B cell (primary cell): ENCODE measurements around the gene TUBA8. TPM values are rescaled to one million over a fixed set of nuclear protein-coding genes. Genes with fewer than 3 reads are reported as not detected.

ENCODE experiments used
- ATAC-seq: fragments of 200-7000 bp; cut with Tn5 transposase; one replicate; pipeline ENCODE4 v1.10.0; 2021; ENCODE audit warnings: low read depth, mild to moderate bottlenecking, moderate number of reproducible peaks, moderate library complexity
- CTCF ChIA-PET: fragments of 350-600 bp; sonication (Branson Sonifier 250); formaldehyde crosslinking; loops from one replicate; lab custom pipeline; 2021; ENCODE audit warnings: antibody characterized with exemption, inconsistent platforms; lab: Charles Lee
- POLR2A ChIA-PET: fragments of 350-600 bp; sonication (Branson Sonifier 250); formaldehyde crosslinking; loops from one replicate; lab custom pipeline; 2021; ENCODE audit warnings: antibody characterized with exemption; lab: Charles Lee
- DNase-seq: peaks from one replicate; pipeline ENCODE4 v3.0.0; 2013
- H2AFZ ChIP-seq: 2 replicates; pipeline ENCODE4 v1.6.1; 2012; ENCODE audit warnings: mild to moderate bottlenecking, low read depth, low read length; ENCODE audit not compliant: insufficient read depth, poor library complexity, severe bottlenecking
- H3K27ac ChIP-seq, 2 donors: 1 replicate in 1 of 2; 2 replicates in 1 of 2; pipeline ENCODE4 v1.5.1; 2012 to 2013; ENCODE audit warnings: low read length in 2 of 2, mild to moderate bottlenecking in 2 of 2, moderate library complexity in 1 of 2
- H3K27me3 ChIP-seq, 4 experiments: fragments of 200-600 bp in 1 of 4; sonication (generic) in 1 of 4; replicated peaks in 1 of 4; 1 replicate in 2 of 4; 2 replicates in 2 of 4; pipeline versions ENCODE4 v1.6.1 to v1.7.0; 2013 to 2016; ENCODE audit warnings: low read length in 3 of 4, mild to moderate bottlenecking in 2 of 4, mixed read lengths in 1 of 4, moderate library complexity in 1 of 4; ENCODE audit not compliant: insufficient read depth in 4 of 4, control insufficient read depth in 3 of 4; ENCODE audit errors: control extremely low read depth in 1 of 4
- H3K36me3 ChIP-seq, 2 experiments: replicated peaks in 1 of 2; 1 replicate in 1 of 2; 2 replicates in 1 of 2; pipeline versions ENCODE4 v1.6.1 to v1.7.1; 2013; ENCODE audit warnings: low read length in 1 of 2; ENCODE audit not compliant: insufficient read depth in 2 of 2, control insufficient read depth in 1 of 2; ENCODE audit errors: control extremely low read depth in 1 of 2, extremely low read depth in 1 of 2
- H3K4me1 ChIP-seq, 2 donors: fragments of 200-600 bp in 1 of 2; sonication (generic) in 1 of 2; 1 replicate in 1 of 2; 2 replicates in 1 of 2; pipeline versions ENCODE4 v1.5.1 to v1.6.1; 2013 to 2017; ENCODE audit warnings: low read length in 2 of 2; ENCODE audit not compliant: control insufficient read depth in 2 of 2, insufficient read depth in 2 of 2
- H3K4me2 ChIP-seq: replicated peaks from 2 replicates; pipeline ENCODE3; 2012; ENCODE audit warnings: mild to moderate bottlenecking, low read depth, low read length; ENCODE audit not compliant: poor library complexity, severe bottlenecking
- H3K4me3 ChIP-seq, 5 experiments: fragments of 200-600 bp in 1 of 5; sonication (generic) in 1 of 5; 1 replicate in 3 of 5; 2 replicates in 2 of 5; pipeline versions ENCODE4 v1.5.1 to v1.7.0; 2011 to 2016; ENCODE audit warnings: low read length in 4 of 5, mild to moderate bottlenecking in 4 of 5, low read depth in 2 of 5, control low read depth in 1 of 5, moderate library complexity in 1 of 5; ENCODE audit not compliant: insufficient read depth in 1 of 5; ENCODE audit errors: control extremely low read depth in 1 of 5, extremely low read depth in 1 of 5
- H3K79me2 ChIP-seq: fragments of 200-600 bp; sonication (generic); one replicate; pipeline ENCODE4 v1.6.0; 2016; ENCODE audit warnings: low read length; ENCODE audit not compliant: control insufficient read depth, insufficient read depth
- H3K9ac ChIP-seq: fragments of 200-600 bp; sonication (generic); 2 replicates; pipeline ENCODE4 v1.6.1; 2017; ENCODE audit warnings: mild to moderate bottlenecking, low read length, moderate library complexity
- H3K9me3 ChIP-seq, 3 donors: one replicate each; pipeline versions ENCODE4 v1.6.1 to v1.7.1; 2013; ENCODE audit warnings: low read length in 2 of 3; ENCODE audit not compliant: control insufficient read depth in 2 of 3, insufficient read depth in 1 of 3; ENCODE audit errors: control extremely low read depth in 1 of 3
- H4K20me1 ChIP-seq: 2 replicates; pipeline ENCODE4 v1.6.0; 2012; ENCODE audit warnings: mild to moderate bottlenecking, low read length; ENCODE audit not compliant: insufficient read depth, control insufficient read depth, poor library complexity, severe bottlenecking
- H3K27ac Mint-ChIP-seq: one replicate; pipeline ENCODE4 v1.8.0; 2021; ENCODE audit warnings: mixed read lengths
- H3K27me3 Mint-ChIP-seq: one replicate; pipeline ENCODE4 v1.8.0; 2021; ENCODE audit warnings: mixed read lengths
- H3K4me1 Mint-ChIP-seq: one replicate; pipeline ENCODE4 v1.8.0; 2021; ENCODE audit warnings: mixed read lengths
- H3K4me3 Mint-ChIP-seq: one replicate; pipeline ENCODE4 v1.8.0; 2021; ENCODE audit warnings: mixed read lengths
- H3K9me3 Mint-ChIP-seq: one replicate; pipeline ENCODE4 v1.8.0; 2022; ENCODE audit warnings: mixed read lengths; ENCODE audit not compliant: insufficient read depth
- CTCF ChIP-seq: fragments of 200-600 bp; IDR thresholded peaks from one replicate; pipeline ENCODE4 v1.8.0; 2022; ENCODE audit warnings: antibody characterized with exemption, mild to moderate bottlenecking
- EZH2 ChIP-seq: IDR thresholded peaks from 2 replicates; pipeline ENCODE4 v1.6.1; 2012; ENCODE audit warnings: borderline replicate concordance, low read depth, mild to moderate bottlenecking, moderate library complexity, low read length; ENCODE audit not compliant: insufficient read depth, poor library complexity, severe bottlenecking
- WGBS: methylation state at CpG from one replicate; pipeline ENCODE4 v1.1.5; 2013; ENCODE audit warnings: missing lambda C conversion rate; ENCODE audit not compliant: insufficient coverage; 5-methylcytosine and 5-hydroxymethylcytosine counted together
- intact Hi-C: fragments of 100-400 bp; cut with micrococcal nuclease; formaldehyde crosslinking; loops from one replicate; pipeline ENCODE4 v1.10.0; 2022
- polyA plus RNA-seq: library from polyadenylated mRNA; depleted of rRNA; stranded (reverse); fragments of >200 nt; gene quantifications from 2 replicates; pipeline ENCODE4 v1.2.3, GENCODE V29; 2012
- total RNA-seq, 2 donors: library from RNA; stranded (reverse); fragments of 120-200 nt in 1 of 2; gene quantifications; 1 replicate in 1 of 2; 2 replicates in 1 of 2; pipeline versions ENCODE4 v1.2.3 to v1.2.4, GENCODE V29; 2013 to 2022

TUBA8 gene
- total and polyA plus RNA-seq, 2 donors (not counting 1 experiment from before 2014, with no cell fraction given): 1.8 to 3.4 TPM

DNA sequence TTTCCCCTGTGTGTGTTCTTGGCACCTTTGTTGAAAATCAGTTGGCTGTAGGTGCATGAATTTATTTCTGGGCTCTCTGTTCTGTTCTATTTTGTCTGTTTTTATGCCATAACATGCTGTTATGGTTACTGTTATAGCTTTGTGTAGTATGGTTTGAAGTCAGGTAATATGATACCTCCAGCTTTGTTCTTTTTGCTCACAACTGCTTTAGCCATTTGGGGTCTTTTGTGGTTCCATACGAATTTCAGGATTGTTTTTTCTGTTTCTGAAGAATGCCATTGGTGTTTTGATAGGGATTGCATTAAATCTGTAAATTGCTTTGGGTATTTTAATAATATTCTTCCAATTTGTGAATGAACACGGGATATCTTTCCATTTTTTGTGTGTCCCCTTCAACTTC is 28.1 kb upstream of the TUBA8 start:
- peaks cover 68% of the 10 kb centered on the region for H3K79me2 ChIP-seq

DNA sequence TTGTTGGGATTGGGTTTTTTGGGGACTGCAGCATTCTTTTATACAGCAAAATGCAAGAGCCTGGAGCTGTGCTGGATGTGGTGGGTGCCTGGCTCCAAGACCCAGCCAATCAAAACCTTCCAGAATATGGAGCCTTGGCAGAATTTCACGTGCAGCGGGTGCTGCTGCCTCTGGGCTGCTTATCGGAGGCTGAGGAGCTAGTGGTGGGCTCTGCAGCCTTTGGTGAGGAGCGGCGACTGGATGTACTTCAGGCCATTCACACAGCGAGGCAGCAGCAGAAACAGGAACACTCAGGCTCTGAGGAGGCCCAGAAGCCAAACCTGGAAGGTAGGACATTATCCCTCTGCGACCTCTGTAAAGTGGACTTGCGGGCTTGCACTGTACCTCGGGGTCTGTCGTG is 27.2 kb upstream of the TUBA8 start:
- ATAC-seq (no peak), DNase-seq (no peak)
- intact Hi-C loops: no loop called here
- H3K9me3 Mint-ChIP-seq: no peaks in the 10 kb centered on the region
- Histone ChIP-seq H3K36me3 (peaks cover 0 to 70% of the 10 kb centered on the region in 2 experiments), H3K27me3 (no peaks in the 10 kb centered on the region), H3K4me3 (no peak overlapping the region), H3K9ac (no peak overlapping the region), H3K4me2 (no peak overlapping the region), H4K20me1 (peaks cover 18% of the 10 kb centered on the region), H2AFZ (no peak overlapping the region), H3K79me2 (peaks cover 60% of the 10 kb centered on the region), H3K4me1 (peaks cover 11 to 12% of the 10 kb centered on the region in 2 donors), H3K9me3 (no peaks in the 10 kb centered on the region), H3K27ac (no peak overlapping the region)
- ChIA-PET POLR2A (no interaction called here), CTCF (interaction anchor here (1.0 kb wide), 1 partner anchor 83 kb away, joined by 3 read pairs; no protein-coding TSS in a partner anchor)
- H3K27me3 Mint-ChIP-seq: no peaks in the 10 kb centered on the region
- TF ChIP-seq CTCF (no peak), EZH2 (no peak)
- H3K4me3 Mint-ChIP-seq: no peak overlapping the region
- H3K27ac Mint-ChIP-seq: no peak overlapping the region
- WGBS: 98% methylated on average over 10 of the region's 10 CpGs
- H3K4me1 Mint-ChIP-seq: peaks cover 22% of the 10 kb centered on the region

More for the DNA sequence above, 28.1 kb upstream of the TUBA8 start:
- H3K9me3 ChIP-seq: no peaks in the 10 kb centered on the region
- H3K36me3 ChIP-seq: peaks cover 0 to 61% of the 10 kb centered on the region in 2 experiments
- TF ChIP-seq EZH2 (no peak), CTCF (no peak)
- H3K27me3 ChIP-seq: no peaks in the 10 kb centered on the region
- H4K20me1 ChIP-seq: peaks cover 18% of the 10 kb centered on the region
- no peaks in the 10 kb centered on the region for H3K9me3 Mint-ChIP-seq
- no peak for ATAC-seq
- DNase-seq: no peak
- WGBS: no CpG with 5 or more reads among the region's 2 CpGs
- no peaks in the 10 kb centered on the region for H3K27me3 Mint-ChIP-seq
- ChIA-PET POLR2A (no interaction called here), CTCF (interaction anchor here (0.6 kb wide), 1 partner anchor 580 kb away, joined by 3 read pairs; no protein-coding TSS in a partner anchor)
- H2AFZ ChIP-seq: no peak overlapping the region
- intact Hi-C loops: no loop called here
- H3K4me1 ChIP-seq: peaks cover 12% of the 10 kb centered on the region in 2 donors
- H3K4me3 ChIP-seq: no peak overlapping the region
- H3K27ac Mint-ChIP-seq: no peak overlapping the region
- no peak overlapping the region for H3K4me3 Mint-ChIP-seq
- no peak overlapping the region for H3K9ac ChIP-seq
- H3K4me2 ChIP-seq: no peak overlapping the region
- H3K27ac ChIP-seq: no peak overlapping the region
- peaks cover 27% of the 10 kb centered on the region for H3K4me1 Mint-ChIP-seq
